H9 (cell line): Measurements from ENCODE around the gene KCNN2. TPM values are rescaled to one million over a fixed set of nuclear protein-coding genes. Genes with fewer than 3 reads are reported as not detected.

Experiments used
- DNase-seq: peaks from one replicate; pipeline ENCODE4 v3.0.0-alpha.2; 2017
- H2AFZ ChIP-seq: one replicate; pipeline ENCODE4 v1.6.1; 2013; ENCODE audit warnings: mild to moderate bottlenecking, low read length, control low read depth, moderate library complexity
- H2AK5ac ChIP-seq: 2 replicates; pipeline ENCODE4 v1.6.1; 2013; ENCODE audit warnings: low read length, control low read depth, mixed read lengths; ENCODE audit not compliant: insufficient read length
- H2BK120ac ChIP-seq: one replicate; pipeline ENCODE4 v1.6.1; 2013; ENCODE audit warnings: low read depth, mild to moderate bottlenecking, low read length, control low read depth, inconsistent platforms; ENCODE audit not compliant: poor library complexity, severe bottlenecking
- H2BK12ac ChIP-seq: 2 replicates; pipeline ENCODE4 v1.6.1; 2013; ENCODE audit warnings: low read length, control low read depth, mixed read lengths, low read depth; ENCODE audit not compliant: insufficient read length
- H2BK15ac ChIP-seq: 2 replicates; pipeline ENCODE4 v1.6.1; 2013; ENCODE audit warnings: low read depth, low read length, control low read depth
- H2BK20ac ChIP-seq: one replicate; pipeline ENCODE4 v1.6.1; 2013; ENCODE audit warnings: low read depth, mild to moderate bottlenecking, low read length, control low read depth, inconsistent platforms; ENCODE audit not compliant: poor library complexity, severe bottlenecking
- H2BK5ac ChIP-seq: 2 replicates; pipeline ENCODE4 v1.6.1; 2013; ENCODE audit warnings: low read length, control low read depth, mixed read lengths; ENCODE audit not compliant: insufficient read length
- H3K14ac ChIP-seq: 2 replicates; pipeline ENCODE4 v1.6.1; 2013; ENCODE audit warnings: low read length, control low read depth; ENCODE audit not compliant: insufficient read depth
- H3K18ac ChIP-seq: 2 replicates; pipeline ENCODE4 v1.6.1; 2013; ENCODE audit warnings: low read depth, mild to moderate bottlenecking, mixed read lengths, low read length, control low read depth; ENCODE audit not compliant: insufficient read length
- H3K23ac ChIP-seq: 2 replicates; pipeline ENCODE4 v1.6.1; 2013; ENCODE audit warnings: low read length, control low read depth, mixed read lengths, low read depth; ENCODE audit not compliant: insufficient read length
- H3K23me2 ChIP-seq: 2 replicates; pipeline ENCODE4 v1.6.1; 2013; ENCODE audit warnings: low read depth, mild to moderate bottlenecking, mixed read lengths, low read length, control low read depth; ENCODE audit not compliant: insufficient read length, poor library complexity, severe bottlenecking
- H3K27ac ChIP-seq: 2 replicates; pipeline ENCODE4 v1.5.1; 2013; ENCODE audit warnings: low read length, control low read depth, mixed read lengths, low read depth; ENCODE audit not compliant: insufficient read length
- H3K27me3 ChIP-seq: 2 replicates; pipeline ENCODE4 v1.6.1; 2013; ENCODE audit warnings: low read length, control low read depth, inconsistent platforms; ENCODE audit not compliant: insufficient read depth
- H3K4ac ChIP-seq: 2 replicates; pipeline ENCODE4 v1.6.1; 2013; ENCODE audit warnings: low read depth, mild to moderate bottlenecking, control low read depth, inconsistent platforms, low read length, moderate library complexity
- H3K4me1 ChIP-seq: 2 replicates; pipeline ENCODE4 v1.6.1; 2013; ENCODE audit warnings: low read length, control low read depth, inconsistent platforms; ENCODE audit not compliant: insufficient read depth
- H3K4me2 ChIP-seq: 2 replicates; pipeline ENCODE4 v1.6.1; 2013; ENCODE audit warnings: low read length, control low read depth, mixed read lengths; ENCODE audit not compliant: insufficient read length, insufficient read depth
- H3K56ac ChIP-seq: 2 replicates; pipeline ENCODE4 v1.6.1; 2013; ENCODE audit warnings: low read depth, mild to moderate bottlenecking, mixed read lengths, low read length, control low read depth; ENCODE audit not compliant: insufficient read length
- H3K79me1 ChIP-seq: 2 replicates; pipeline ENCODE4 v1.6.1; 2013; ENCODE audit warnings: low read depth, mild to moderate bottlenecking, moderate library complexity, low read length, control low read depth, inconsistent platforms; ENCODE audit not compliant: insufficient read depth, poor library complexity, severe bottlenecking
- H3K79me2 ChIP-seq: 2 replicates; pipeline ENCODE4 v1.6.1; 2013; ENCODE audit warnings: low read length, control low read depth, inconsistent platforms; ENCODE audit not compliant: insufficient read depth
- H3K9ac ChIP-seq: 2 replicates; pipeline ENCODE4 v1.6.1; 2013; ENCODE audit warnings: low read length, control low read depth, mixed read lengths; ENCODE audit not compliant: insufficient read length; ENCODE audit errors: extremely low read depth
- H3K9me3 ChIP-seq: one replicate; pipeline ENCODE4 v1.6.1; 2013; ENCODE audit warnings: low read depth, low read length, inconsistent platforms; ENCODE audit not compliant: control insufficient read depth
- H3T11ph ChIP-seq: one replicate; pipeline ENCODE4 v1.6.1; 2013; ENCODE audit warnings: mild to moderate bottlenecking, low read length, control low read depth, inconsistent platforms
- H4K20me1 ChIP-seq: one replicate; pipeline ENCODE4 v1.6.1; 2013; ENCODE audit not compliant: control insufficient read depth, insufficient read length, insufficient read depth
- H4K5ac ChIP-seq: 2 replicates; pipeline ENCODE4 v1.6.1; 2013; ENCODE audit warnings: low read depth, mild to moderate bottlenecking, mixed read lengths, low read length, control low read depth; ENCODE audit not compliant: insufficient read length
- H4K8ac ChIP-seq: replicated peaks from 2 replicates; pipeline ENCODE4 v1.6.1; 2013; ENCODE audit warnings: low read length, control low read depth, mixed read lengths, low read depth; ENCODE audit not compliant: insufficient read length
- H4K91ac ChIP-seq: 2 replicates; pipeline ENCODE4 v1.6.1; 2013; ENCODE audit warnings: low read depth, mild to moderate bottlenecking, moderate library complexity, mixed read lengths, low read length, control low read depth; ENCODE audit not compliant: insufficient read length
- H3K27ac Mint-ChIP-seq, 3 experiments: 2 replicates in 2 of 3; 3 replicates in 1 of 3; pipeline ENCODE4 v1.8.0; 2020 to 2021; ENCODE audit warnings: mixed read lengths in 3 of 3, mild to moderate bottlenecking in 1 of 3, moderate library complexity in 1 of 3
- H3K27me3 Mint-ChIP-seq: 2 replicates; pipeline ENCODE4 v1.8.0; 2021; ENCODE audit warnings: low read depth, mild to moderate bottlenecking, moderate library complexity, mixed read lengths
- H3K36me3 Mint-ChIP-seq, 3 experiments: 2 replicates in 2 of 3; 3 replicates in 1 of 3; pipeline ENCODE4 v1.8.0; 2020 to 2021; ENCODE audit warnings: low read depth in 3 of 3, mixed read lengths in 3 of 3; ENCODE audit not compliant: insufficient read depth in 1 of 3
- H3K4me1 Mint-ChIP-seq, 2 experiments: 2 replicates each; pipeline ENCODE4 v1.8.0; 2020; ENCODE audit warnings: mixed read lengths in 2 of 2
- H3K4me3 Mint-ChIP-seq, 2 experiments: 2 replicates in 1 of 2; 3 replicates in 1 of 2; pipeline ENCODE4 v1.8.0; 2020 to 2021; ENCODE audit warnings: mild to moderate bottlenecking in 2 of 2, mixed read lengths in 2 of 2, moderate library complexity in 1 of 2
- H3K9me3 Mint-ChIP-seq, 2 experiments: 2 replicates in 1 of 2; 3 replicates in 1 of 2; pipeline ENCODE4 v1.8.0; 2020; ENCODE audit warnings: mild to moderate bottlenecking in 2 of 2, mixed read lengths in 2 of 2, moderate library complexity in 1 of 2
- CTCF ChIP-seq: fragments of 200-600 bp; sonication (generic); conservative IDR thresholded peaks from 3 replicates; pipeline ENCODE4 v1.8.0; 2021; ENCODE audit warnings: antibody characterized with exemption, mild to moderate bottlenecking
- WGBS: extraction: QIAGEN DNeasy Blood & Tissue Kit; methylation state at CpG from one replicate; pipeline ENCODE4 v1.1.7; 2013; ENCODE audit warnings: missing lambda C conversion rate, low lambda C conversion rate, mixed read lengths; ENCODE audit not compliant: insufficient read length; ENCODE audit errors: extremely low coverage; 5-methylcytosine and 5-hydroxymethylcytosine counted together
- total RNA-seq: library from RNA; stranded (reverse); gene quantifications from 2 replicates; pipeline ENCODE4 v1.2.1, GENCODE V29; 2021

KCNN2 gene
- total RNA-seq, 1 experiment from 2014 or later: 21.0 TPM

DNA sequence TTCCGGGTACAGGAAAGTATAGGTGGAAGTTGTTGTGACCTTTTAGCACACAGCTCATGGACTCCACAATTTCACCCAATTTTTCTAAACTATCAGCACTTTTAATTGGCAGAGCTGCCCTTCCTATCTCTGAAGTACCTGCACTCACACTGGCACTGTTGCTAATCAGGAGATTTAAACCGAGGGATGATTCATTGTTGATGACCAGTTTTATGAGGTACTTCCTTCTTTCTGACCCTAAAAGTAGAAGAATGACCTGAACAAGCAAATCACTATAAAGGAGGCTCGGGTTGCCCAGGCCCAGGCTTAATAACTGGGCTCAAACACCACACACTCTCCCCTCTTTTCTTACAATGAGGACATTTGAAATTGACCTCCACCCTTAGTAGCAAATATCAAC, 105.9 kb downstream of the KCNN2 start:
- H2BK5ac ChIP-seq: no peak overlapping the region
- no peak overlapping the region for H4K8ac ChIP-seq
- H3K4ac ChIP-seq: no peak overlapping the region
- no peak overlapping the region for H2BK20ac ChIP-seq
- H3T11ph ChIP-seq: no peak overlapping the region
- H3K9me3 Mint-ChIP-seq: no peaks in the 10 kb centered on the region
- peaks cover 7 to 20% (median 11%) of the 10 kb centered on the region in 3 experiments; a peak in 6 of 7 replicates for H3K36me3 Mint-ChIP-seq
- H4K20me1 ChIP-seq: no peaks in the 10 kb centered on the region
- H3K4me3 Mint-ChIP-seq: no peak overlapping the region
- no peak overlapping the region for H3K18ac ChIP-seq
- 0 out of 2 replicates have a peak, but pooled peaks cover 3% of the 10 kb centered on the region for H3K4me1 ChIP-seq
- no peak overlapping the region for H2BK120ac ChIP-seq
- no peaks in the 10 kb centered on the region for H3K23me2 ChIP-seq
- H3K79me1 ChIP-seq: no peaks in the 10 kb centered on the region
- H2AK5ac ChIP-seq: no peak overlapping the region
- WGBS: no CpG with 5 or more reads among the region's 3 CpGs
- H3K27ac Mint-ChIP-seq: peak overlapping the region in 2 of 3 experiments; percentile 10 to 80; a peak in 2 of 7 replicates
- H3K27ac ChIP-seq: no peak overlapping the region
- H2AFZ ChIP-seq: no peak overlapping the region
- H2BK15ac ChIP-seq: no peak overlapping the region
- no peak overlapping the region for H3K9ac ChIP-seq
- TF ChIP-seq CTCF: no peak
- DNase-seq: no peak
- H3K4me2 ChIP-seq: no peak overlapping the region
- no peaks in the 10 kb centered on the region; a peak in 3 of 4 replicates for H3K4me1 Mint-ChIP-seq
- no peaks in the 10 kb centered on the region for H3K27me3 Mint-ChIP-seq
- no peak overlapping the region for H3K23ac ChIP-seq
- no peak overlapping the region for H3K56ac ChIP-seq
- no peaks in the 10 kb centered on the region for H3K9me3 ChIP-seq
- no peaks in the 10 kb centered on the region for H3K79me2 ChIP-seq
- no peaks in the 10 kb centered on the region for H3K27me3 ChIP-seq
- H3K14ac ChIP-seq: no peak overlapping the region
- no peak overlapping the region for H4K91ac ChIP-seq
- H4K5ac ChIP-seq: no peak overlapping the region
- H2BK12ac ChIP-seq: no peak overlapping the region
